Pons (tissue), 1 donor: Measurements from ENCODE around the gene UIMC1.

Source experiments
- DNase-seq: peaks from one replicate; pipeline ENCODE4 v3.0.0-alpha.2; 2016; ENCODE audit warnings: low spot score

UIMC1 gene

GRCh38 chr5:176952531-176953193, 53.9 kb downstream of the UIMC1 start:
- no peak for DNase-seq

GRCh38 chr5:176948458-176948857, 58.1 kb downstream of the UIMC1 start:
- DNase-seq, result peak; percentile 13

- no peak for DNase-seq
Observed at GRCh38 chr5:176947847-176948246, 58.7 kb downstream of the UIMC1 start.

- DNase-seq, result no peak
Observed at GRCh38 chr5:176944268-176944667, 62.3 kb downstream of the UIMC1 start.

GRCh38 chr5:176943816-176944215, 62.8 kb downstream of the UIMC1 start:
- no peak for DNase-seq

GRCh38 chr5:176941951-176942350, 64.6 kb downstream of the UIMC1 start:
- DNase-seq, result no peak

- DNase-seq, result no peak
Observed at GRCh38 chr5:176938472-176938871, 68.1 kb downstream of the UIMC1 start.

- no peak for DNase-seq
Observed at GRCh38 chr5:176935017-176935416, 71.6 kb downstream of the UIMC1 start.

GRCh38 chr5:176934309-176934930, 72.2 kb downstream of the UIMC1 start:
- DNase-seq, result no peak

GRCh38 chr5:176929654-176930053, 76.9 kb downstream of the UIMC1 start:
- DNase-seq, result no peak

GRCh38 chr5:176927562-176927961, 79.0 kb downstream of the UIMC1 start:
- no peak for DNase-seq

GRCh38 chr5:176922817-176923216, 83.8 kb downstream of the UIMC1 start:
- no peak for DNase-seq

- no peak for DNase-seq
Observed at GRCh38 chr5:176921714-176922113, 84.9 kb downstream of the UIMC1 start.

GRCh38 chr5:176918613-176919012, 88.0 kb downstream of the UIMC1 start:
- no peak for DNase-seq

- no peak for DNase-seq
Observed at GRCh38 chr5:176916337-176916736, 90.2 kb downstream of the UIMC1 start.

GRCh38 chr5:176915906-176916305, 90.7 kb downstream of the UIMC1 start:
- DNase-seq, result no peak

- no peak for DNase-seq
Observed at GRCh38 chr5:176912115-176912514, 94.5 kb downstream of the UIMC1 start.

GRCh38 chr5:176908675-176909368, 97.8 kb downstream of the UIMC1 start:
- no peak for DNase-seq

GRCh38 chr5:176906796-176907195, 99.8 kb downstream of the UIMC1 start:
- DNase-seq, result no peak

GRCh38 chr5:176906126-176906525, 100.5 kb downstream of the UIMC1 start:
- no peak for DNase-seq

GRCh38 chr5:176904276-176904675, 102.3 kb downstream of the UIMC1 start:
- no peak for DNase-seq

GRCh38 chr5:176902911-176903664, 103.5 kb downstream of the UIMC1 start:
- DNase-seq, result no peak
